K562 (cell line): ENCODE results near the gene PIK3R4. TPM values are rescaled to one million over a fixed set of nuclear protein-coding genes. Genes with fewer than 3 reads are reported as not detected.
A peak's percentile ranks its signal among the peaks of the same experiment; 100 is the strongest.

Experiments
- ARID4B ChIP-seq: sonication (generic); formaldehyde crosslinking; IDR thresholded peaks from 2 replicates; pipeline ENCODE4 v1.8.0; 2022; ENCODE audit warnings: mild to moderate bottlenecking, missing genetic modification reagents
- CBX3 ChIP-seq, 2 experiments: IDR thresholded peaks; 1 replicate in 1 of 2; 2 replicates in 1 of 2; pipeline ENCODE4 v1.6.1; 2012; ENCODE audit warnings: inconsistent platforms in 2 of 2, low read length in 2 of 2, borderline replicate concordance in 1 of 2, control low read depth in 1 of 2
- CBX8 ChIP-seq: fragments of 200-600 bp; sonication (generic); IDR thresholded peaks from 2 replicates; pipeline ENCODE4 v1.6.1; 2012; ENCODE audit warnings: borderline replicate concordance, mixed run types, low read depth, mild to moderate bottlenecking, moderate library complexity, mixed read lengths, low read length, control low read depth, inconsistent platforms; ENCODE audit not compliant: poor library complexity, severe bottlenecking; ENCODE audit errors: extremely low read depth
- CGGBP1 ChIP-seq: fragments of 250-450 bp; sonication (Bioruptor Pico); IDR thresholded peaks from 2 replicates; pipeline ENCODE4 v1.9.0; 2021; ENCODE audit warnings: mild to moderate bottlenecking
- CHD1 ChIP-seq: fragments of 200-600 bp; sonication (generic); IDR thresholded peaks from one replicate; pipeline ENCODE4 v1.6.1; 2012; ENCODE audit warnings: mild to moderate bottlenecking, moderate library complexity, low read length, inconsistent platforms
- CTBP1 ChIP-seq: fragments of 450-650 bp; IDR thresholded peaks from 2 replicates; pipeline ENCODE4 v1.6.1; 2016; ENCODE audit warnings: borderline replicate concordance
- CTCFL ChIP-seq: IDR thresholded peaks from 2 replicates; pipeline ENCODE4 v1.6.1; 2011; ENCODE audit warnings: borderline replicate concordance, low read depth, mild to moderate bottlenecking, moderate library complexity, low read length; ENCODE audit not compliant: insufficient read depth, poor library complexity, severe bottlenecking
- FOXJ3 ChIP-seq: sonication (generic); formaldehyde crosslinking; IDR thresholded peaks from 2 replicates; pipeline ENCODE4 v1.4.0; 2020; ENCODE audit warnings: mild to moderate bottlenecking, missing genetic modification reagents
- GATAD2A ChIP-seq: fragments of 450-650 bp; IDR thresholded peaks from 2 replicates; pipeline ENCODE4 v1.6.1; 2017
- HDAC1 ChIP-seq, 2 experiments: fragments of 450-650 bp; IDR thresholded peaks; 2 replicates each; pipeline ENCODE4 v1.6.1; 2016 to 2017; ENCODE audit warnings: inconsistent platforms in 1 of 2, mild to moderate bottlenecking in 1 of 2, moderate library complexity in 1 of 2
- JUND ChIP-seq, 2 experiments: IDR thresholded peaks; 2 replicates in 1 of 2; 3 replicates in 1 of 2; pipeline ENCODE4 v1.6.1; 2011; ENCODE audit warnings: borderline replicate concordance in 2 of 2, low read depth in 2 of 2, low read length in 2 of 2, improper control_type of control experiment in 1 of 2, missing biosample characterization in 1 of 2, missing genetic modification characterization in 1 of 2, missing genetic modification reagents in 1 of 2
- KDM5B ChIP-seq: fragments of 200-600 bp; sonication (generic); IDR thresholded peaks from 2 replicates; pipeline ENCODE4 v1.6.1; 2012; ENCODE audit warnings: low read depth, mild to moderate bottlenecking, moderate library complexity, low read length, control low read depth, inconsistent platforms; ENCODE audit not compliant: insufficient replicate concordance
- NBN ChIP-seq: fragments of 450-650 bp; IDR thresholded peaks from 2 replicates; pipeline ENCODE4 v1.6.1; 2016; ENCODE audit warnings: low read depth, mild to moderate bottlenecking
- NCOA2 ChIP-seq, 2 experiments: fragments of 450-650 bp; IDR thresholded peaks; 2 replicates each; pipeline ENCODE4 v1.6.1; 2018; ENCODE audit warnings: mild to moderate bottlenecking in 2 of 2, moderate library complexity in 1 of 2; ENCODE audit not compliant: partially characterized antibody in 2 of 2
- PHB2 ChIP-seq: fragments of 450-650 bp; IDR thresholded peaks from 2 replicates; pipeline ENCODE4 v1.6.1; 2017; ENCODE audit warnings: low read depth
- SAP30 ChIP-seq: fragments of 200-600 bp; sonication (generic); IDR thresholded peaks from 2 replicates; pipeline ENCODE4 v1.6.1; 2012; ENCODE audit warnings: borderline replicate concordance, low read depth, mild to moderate bottlenecking, moderate library complexity, low read length, control low read depth, inconsistent platforms; ENCODE audit not compliant: insufficient read depth, poor library complexity, severe bottlenecking
- STAT5A ChIP-seq: IDR thresholded peaks from 2 replicates; pipeline ENCODE4 v1.6.1; 2012; ENCODE audit warnings: low read length, inconsistent platforms, borderline replicate concordance
- TARDBP ChIP-seq: fragments of 450-650 bp; IDR thresholded peaks from 2 replicates; pipeline ENCODE4 v1.6.1; 2016
- ZNF589 ChIP-seq: fragments of 200-800 bp; sonication (Bioruptor generic); IDR thresholded peaks from 2 replicates; pipeline ENCODE4 v1.6.1; 2016; ENCODE audit warnings: low read depth, missing genetic modification characterization, missing compliant biosample characterization
- polyA plus RNA-seq, 8 experiments: library from polyadenylated mRNA; depleted of rRNA in 4 of 8; stranded (reverse) in 5 of 8; unstranded in 3 of 8; fragments of >200 nt; fragmentation: Nextera tagmentation in 2 of 8; fragmentation: Illumina TruSeq in 1 of 8; extraction: Ambion mirVana in 2 of 8; extraction: Trizol in 1 of 8; gene quantifications; 2 replicates each; pipeline versions ENCODE4 v1.2.1 to v1.2.3, GENCODE V29; 2011 to 2014; ENCODE audit warnings: inconsistent platforms in 1 of 8, missing spikeins in 1 of 8
- total RNA-seq, 7 experiments: library from RNA; depleted of rRNA in 6 of 7; stranded (reverse); fragments of >200 nt in 6 of 7; fragmentation: Illumina TruSeq in 2 of 7; extraction: Trizol in 2 of 7; gene quantifications; 2 replicates each; pipeline versions ENCODE4 v1.2.1 to v1.2.3, GENCODE V29; 2011 to 2021; ENCODE audit warnings: low replicate concordance in 1 of 7

Gene PIK3R4
- total and polyA plus RNA-seq, 9 of the 15 experiments (the other 6 are each of a cell fraction or from before 2014, with no cell fraction given), result 20.6 to 45.8 (median 26.0) TPM

- TF ChIP-seq ARID4B (CRISPR knock-in tag), result peak; percentile 52; the same call in 1 of the 2 replicates
- no peak for TF ChIP-seq FOXJ3
- TF ChIP-seq SAP30, result peak; percentile 45
- TF ChIP-seq CGGBP1 (CRISPR knock-in tag), result no peak
- peak in 1 of 2 experiments; percentile 48; a peak in 1 of 4 replicates for TF ChIP-seq HDAC1 (IDR thresholded peaks at IDR 0.05)
- peak; percentile 69 for TF ChIP-seq KDM5B
- peak; percentile 54; the same call in 1 of the 2 replicates for TF ChIP-seq JUND (IDR thresholded peaks at IDR 0.05; ENCODE audit: borderline replicate concordance, low read depth, low read length)
- no peak for TF ChIP-seq JUND (tag; IDR thresholded peaks at IDR 0.05; ENCODE audit: borderline replicate concordance, low read depth, low read length)
- no peak for TF ChIP-seq GATAD2A
- TF ChIP-seq NCOA2 (IDR thresholded peaks at IDR 0.05; ENCODE audit: partially characterized antibody in 2 of 2), result no peak
- TF ChIP-seq CTBP1, result peak; percentile 72
- no peak for TF ChIP-seq CBX3 (IDR thresholded peaks at IDR 0.05; ENCODE audit: borderline replicate concordance in 1 of 2, low read length in 2 of 2)
- no peak for TF ChIP-seq STAT5A
- no peak for TF ChIP-seq CHD1
- no peak for TF ChIP-seq PHB2
- TF ChIP-seq CTCFL, result no peak
- TF ChIP-seq NBN, result peak; percentile 36; the same call in 1 of the 2 replicates
- no peak for TF ChIP-seq ZNF589 (CRISPR knock-in tag)
- no peak for TF ChIP-seq CBX8
- no peak for TF ChIP-seq TARDBP
Measured at GRCh38 chr3:130746246-130747039, at the start of gene PIK3R4 (continued).
